ENCODE measurements around the gene SDHB.
A peak's percentile ranks its signal among the peaks of the same experiment; 100 is the strongest.

SDHB gene

DNA sequence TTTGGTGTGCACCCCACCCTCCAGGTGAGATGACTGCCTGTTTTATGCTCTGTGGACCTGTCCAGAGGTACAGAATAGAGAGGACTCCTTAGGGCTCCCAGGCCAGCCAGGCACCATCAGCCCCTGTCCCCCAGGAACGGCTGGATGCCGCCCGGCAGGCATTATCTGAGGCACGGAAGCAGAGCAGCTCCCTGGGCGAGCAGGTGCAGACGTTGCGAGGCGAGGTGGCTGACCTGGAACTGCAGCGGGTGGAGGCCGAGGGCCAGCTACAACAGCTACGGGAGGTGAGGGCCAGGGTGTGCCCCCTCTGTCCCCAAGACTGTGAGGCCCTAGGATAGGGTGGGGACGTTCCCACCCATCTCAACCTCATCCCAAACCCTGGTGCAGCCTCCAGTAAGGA lies 84.2 kb downstream of the SDHB start (continued):
- TF ChIP-seq ZNF398 (tag by site-specific recombination; IDR thresholded peaks at IDR 0.05) (no peak), SP7 (tag by site-specific recombination; IDR thresholded peaks at IDR 0.05) (no peak)
- TF ChIP-seq, protein P1, sequence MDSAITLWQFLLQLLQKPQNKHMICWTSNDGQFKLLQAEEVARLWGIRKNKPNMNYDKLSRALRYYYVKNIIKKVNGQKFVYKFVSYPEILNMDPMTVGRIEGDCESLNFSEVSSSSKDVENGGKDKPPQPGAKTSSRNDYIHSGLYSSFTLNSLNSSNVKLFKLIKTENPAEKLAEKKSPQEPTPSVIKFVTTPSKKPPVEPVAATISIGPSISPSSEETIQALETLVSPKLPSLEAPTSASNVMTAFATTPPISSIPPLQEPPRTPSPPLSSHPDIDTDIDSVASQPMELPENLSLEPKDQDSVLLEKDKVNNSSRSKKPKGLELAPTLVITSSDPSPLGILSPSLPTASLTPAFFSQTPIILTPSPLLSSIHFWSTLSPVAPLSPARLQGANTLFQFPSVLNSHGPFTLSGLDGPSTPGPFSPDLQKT (IDR thresholded peaks at IDR 0.05; ENCODE audit: borderline replicate concordance, low read depth, low read length) = no peak

DNA sequence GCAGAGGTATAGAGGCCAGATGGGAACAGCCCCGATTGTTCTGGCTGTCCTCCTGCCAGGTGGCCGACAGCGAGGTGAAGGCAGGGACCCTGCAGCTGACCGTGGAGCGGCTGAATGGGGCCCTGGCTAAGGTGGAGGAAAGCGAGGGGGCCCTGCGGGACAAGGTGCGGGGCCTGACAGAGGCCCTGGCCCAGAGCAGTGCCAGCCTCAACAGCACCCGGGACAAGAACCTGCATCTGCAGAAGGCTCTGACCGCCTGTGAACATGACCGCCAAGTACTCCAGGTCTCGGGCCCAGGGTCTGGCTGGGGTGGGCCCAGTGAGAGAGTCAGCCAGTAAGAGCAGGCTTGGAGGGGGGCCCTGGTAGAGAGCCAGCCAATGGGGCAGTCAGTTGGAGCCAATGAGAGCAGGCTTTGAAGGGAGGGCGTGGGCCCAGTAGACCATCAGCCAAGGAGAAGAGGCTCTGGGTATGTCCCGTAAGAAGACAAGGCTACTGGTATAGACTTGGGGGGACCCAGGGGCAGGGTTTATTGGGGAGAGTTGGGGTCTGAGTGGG lies 84.7 kb downstream of the SDHB start:
- Histone ChIP-seq H3K4me1 (ENCODE audit: control insufficient read depth, insufficient read depth, low read length) (peaks cover 8% of the 10 kb centered on the region; the same call in 1 of the 2 replicates), H3K27ac (ENCODE audit: extremely low read depth, low read depth, low read length) (no peak overlapping the region), H3K36me3 (ENCODE audit: control insufficient read depth in 2 of 2, insufficient read depth in 1 of 2, low read length in 2 of 2) (peaks cover 3 to 75% of the 10 kb centered on the region in 2 experiments; a peak in 2 of 3 replicates), H3K9me3 (ENCODE audit: control insufficient read depth, insufficient read depth, low read depth, low read length) (no peaks in the 10 kb centered on the region), H3K4me3 (ENCODE audit: low read depth, low read length) (no peak overlapping the region)
- TF ChIP-seq SP2 (tag by site-specific recombination; IDR thresholded peaks at IDR 0.05) (peak; percentile 34; the same call in 1 of the 2 replicates), KLF1 (tag by site-specific recombination; IDR thresholded peaks at IDR 0.05) (no peak), ZNF791 (tag by site-specific recombination; IDR thresholded peaks at IDR 0.05) (no peak)
- ChIA-PET POLR2A (interaction anchor here (1.0 to 4.1 kb wide), 3 partner anchors 8 to 17 kb away, joined by 3 to 23 read pairs (median 3); partner anchors contain the start of gene MFAP2), CTCF (interaction anchor here (1.2 kb wide), 1 partner anchor 9 kb away, joined by 3 read pairs; no protein-coding TSS in a partner anchor)

Data from HEK293 (cell line).